GM18508 (cell line): ENCODE measurements around the gene STC2.

Experiments
- ATAC-seq: cut with Tn5 transposase; IDR thresholded peaks from one replicate; pipeline ENCODE4 v1.9.1; 2021; ENCODE audit warnings: moderate number of reproducible peaks; ENCODE audit not compliant: insufficient read depth, unreplicated experiment

STC2 gene

GRCh38 chr5:173329491-173330337 lies 1.5 kb upstream of the STC2 start:
- no peak for ATAC-seq

GRCh38 chr5:173328844-173329490 lies 753 bp upstream of the STC2 start:
- ATAC-seq = no peak

- no peak for ATAC-seq
Observed at GRCh38 chr5:173327084-173327947, 898 bp downstream of the STC2 start.

GRCh38 chr5:173326501-173326960 lies 1.7 kb downstream of the STC2 start:
- no peak for ATAC-seq

GRCh38 chr5:173325091-173325698 lies 3.0 kb downstream of the STC2 start:
- ATAC-seq = no peak

- ATAC-seq = no peak
Observed at GRCh38 chr5:173324115-173325001, 3.9 kb downstream of the STC2 start.

- ATAC-seq = no peak
Observed at GRCh38 chr5:173323799-173324114, 4.5 kb downstream of the STC2 start.

GRCh38 chr5:173323106-173323798 lies 5.0 kb downstream of the STC2 start:
- ATAC-seq = no peak

GRCh38 chr5:173321886-173322285 lies 6.3 kb downstream of the STC2 start:
- ATAC-seq = no peak

- no peak for ATAC-seq
Observed at GRCh38 chr5:173320259-173320658, 8.0 kb downstream of the STC2 start.

GRCh38 chr5:173319646-173320045 lies 8.6 kb downstream of the STC2 start:
- no peak for ATAC-seq

- ATAC-seq = no peak
Observed at GRCh38 chr5:173318881-173319620, 9.2 kb downstream of the STC2 start.

- no peak for ATAC-seq
Observed at GRCh38 chr5:173318330-173318729, 9.9 kb downstream of the STC2 start.

GRCh38 chr5:173317852-173318251 lies 10.4 kb downstream of the STC2 start:
- no peak for ATAC-seq

- ATAC-seq = no peak
Observed at GRCh38 chr5:173317091-173317730, 11.0 kb downstream of the STC2 start.

GRCh38 chr5:173316339-173317020 lies 11.7 kb downstream of the STC2 start:
- no peak for ATAC-seq
